AG10803 (cell line): ENCODE data around the gene SORBS1.
A peak's percentile ranks its signal among the peaks of the same experiment; 100 is the strongest.

Experiments
- DNase-seq: peaks from one replicate; pipeline ENCODE4 v3.0.0; 2010; ENCODE audit warnings: low read depth
- H3K4me3 ChIP-seq: 2 replicates; pipeline ENCODE4 v1.5.1; 2011; ENCODE audit warnings: mild to moderate bottlenecking, low read length, control low read depth
- CTCF ChIP-seq: conservative IDR thresholded peaks from 2 replicates; pipeline ENCODE4 v1.5.1; 2011; ENCODE audit warnings: mild to moderate bottlenecking, low read length, control low read depth, inconsistent platforms

Gene SORBS1

GRCh38 chr10:95411635-95412034, 149.5 kb downstream of the SORBS1 start:
- TF ChIP-seq CTCF: no peak
- no peak overlapping the region for H3K4me3 ChIP-seq
- no peak for DNase-seq

- no peak for TF ChIP-seq CTCF
- no peak for DNase-seq
- H3K4me3 ChIP-seq: no peak overlapping the region
Observed at GRCh38 chr10:95408983-95409873, 151.9 kb downstream of the SORBS1 start.

- no peak for TF ChIP-seq CTCF
- peak; percentile 29 for DNase-seq
- no peak overlapping the region for H3K4me3 ChIP-seq
Observed at GRCh38 chr10:95408148-95408960, 152.8 kb downstream of the SORBS1 start.

GRCh38 chr10:95407546-95407945, 153.6 kb downstream of the SORBS1 start:
- no peak for DNase-seq
- TF ChIP-seq CTCF: no peak
- no peak overlapping the region for H3K4me3 ChIP-seq

- H3K4me3 ChIP-seq: no peak overlapping the region
- TF ChIP-seq CTCF: no peak
- no peak for DNase-seq
Observed at GRCh38 chr10:95406651-95407280, 154.4 kb downstream of the SORBS1 start.

GRCh38 chr10:95405655-95406054, 155.5 kb downstream of the SORBS1 start:
- no peak for DNase-seq
- H3K4me3 ChIP-seq: no peak overlapping the region
- TF ChIP-seq CTCF: no peak
